DLD1 (cell line): ENCODE data around the gene KRT78.

Source experiments
- in situ Hi-C: cut with HindIII; loops from 2 replicates; pipeline ENCODE4 v1.10.0; 2017; ENCODE audit warnings: low sequenced_read_pairs

Gene KRT78

DNA sequence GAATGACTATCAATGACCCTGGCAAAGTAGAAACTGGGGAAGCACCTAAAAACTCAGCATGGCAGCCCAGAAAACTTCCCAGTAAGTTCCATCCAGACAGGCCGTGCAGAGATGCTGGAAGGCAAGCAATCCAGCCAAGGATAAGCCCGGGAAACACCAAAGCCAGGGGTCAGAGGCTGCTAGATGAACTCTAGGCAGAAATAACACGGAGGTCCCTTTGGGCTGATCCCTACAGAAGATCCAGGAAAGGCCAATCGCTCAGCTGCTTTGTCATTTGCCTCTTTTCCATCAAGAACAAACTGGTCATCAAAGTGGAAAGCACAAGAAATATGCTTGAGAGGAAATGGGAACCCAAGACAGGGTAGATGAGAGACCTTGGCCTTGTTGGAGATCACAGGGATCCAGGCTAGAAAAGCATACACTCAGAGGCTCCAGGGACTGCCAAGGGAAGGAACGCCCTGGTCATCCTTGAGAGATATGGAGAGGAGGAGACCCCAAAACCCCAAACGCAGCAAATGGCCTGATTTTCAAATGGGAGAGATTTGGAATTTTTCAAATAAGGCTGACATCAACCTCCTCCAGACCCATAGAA, 21.2 kb downstream of the KRT78 start:
- in situ Hi-C loops, result no loop called here

GRCh38 chr12:52826611-52827498, 21.9 kb downstream of the KRT78 start:
- in situ Hi-C loops, result no loop called here

- in situ Hi-C loops, result no loop called here
These were observed 22.8 kb downstream of the KRT78 start for GRCh38 chr12:52825961-52826360.

DNA sequence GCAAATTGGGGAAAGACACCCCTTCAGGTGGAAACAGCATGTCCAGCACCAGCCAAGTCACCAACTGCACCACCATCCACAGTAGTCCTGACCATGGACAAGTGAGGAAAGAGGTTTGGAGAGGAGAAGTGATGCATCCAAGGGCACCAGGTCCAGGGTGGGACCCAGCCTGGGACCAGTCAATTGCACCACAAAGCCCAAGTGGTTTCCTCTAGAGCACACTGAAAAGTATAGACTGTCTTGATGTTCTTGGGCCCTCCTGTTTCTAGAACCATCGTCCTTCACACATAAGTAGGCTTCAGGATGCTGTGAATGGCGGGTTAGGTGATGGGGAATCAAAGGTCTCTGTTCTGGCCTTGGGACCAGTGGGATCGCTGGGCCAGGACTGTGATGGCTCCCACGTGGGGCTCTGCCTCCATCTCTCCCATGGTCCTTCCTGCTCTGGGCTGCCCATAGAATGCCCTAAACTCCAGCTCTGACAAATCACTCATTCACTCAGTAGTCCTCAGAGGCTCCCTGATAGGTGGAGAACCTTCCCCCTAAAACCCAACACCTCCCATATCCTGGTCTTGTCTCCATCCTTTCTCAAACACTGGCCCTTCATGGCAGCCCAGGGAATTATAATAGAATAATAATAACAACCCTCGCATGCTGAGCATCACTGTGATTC, 23.9 kb downstream of the KRT78 start:
- in situ Hi-C loops, result no loop called here

DNA sequence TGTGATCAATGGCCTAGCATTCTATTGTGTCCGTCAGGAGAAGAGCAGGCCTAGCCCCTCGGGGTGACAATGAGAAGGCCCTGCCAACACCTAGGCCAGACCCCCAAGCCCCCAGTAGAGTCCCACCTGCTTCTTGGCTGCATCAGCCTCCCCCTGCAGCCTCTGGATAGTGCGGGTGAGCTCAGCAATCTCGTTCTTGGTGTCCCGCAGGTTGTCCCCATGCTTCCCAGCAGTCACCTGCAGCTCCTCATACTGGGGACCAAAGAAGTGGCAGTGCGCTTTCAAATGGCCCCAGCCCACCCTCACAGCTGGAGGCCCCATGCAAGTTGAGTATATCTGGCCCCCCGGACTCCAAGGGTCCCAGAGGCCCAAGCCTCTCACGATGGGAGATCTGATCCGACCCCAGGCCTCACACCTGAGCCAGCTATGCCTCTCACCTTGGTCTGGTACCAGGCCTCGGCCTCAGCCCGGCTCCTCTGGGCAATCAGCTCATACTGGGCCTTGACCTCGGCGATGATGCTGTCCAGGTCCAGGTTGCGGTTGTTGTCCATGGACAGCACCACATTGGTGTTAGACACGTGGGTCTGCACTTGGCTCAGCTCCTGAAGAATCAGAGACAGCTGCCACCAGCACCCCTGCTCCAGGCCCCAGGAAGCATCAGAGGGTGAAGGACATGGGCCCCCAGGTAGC, 24.9 kb downstream of the KRT78 start:
- in situ Hi-C loops, result no loop called here

DNA sequence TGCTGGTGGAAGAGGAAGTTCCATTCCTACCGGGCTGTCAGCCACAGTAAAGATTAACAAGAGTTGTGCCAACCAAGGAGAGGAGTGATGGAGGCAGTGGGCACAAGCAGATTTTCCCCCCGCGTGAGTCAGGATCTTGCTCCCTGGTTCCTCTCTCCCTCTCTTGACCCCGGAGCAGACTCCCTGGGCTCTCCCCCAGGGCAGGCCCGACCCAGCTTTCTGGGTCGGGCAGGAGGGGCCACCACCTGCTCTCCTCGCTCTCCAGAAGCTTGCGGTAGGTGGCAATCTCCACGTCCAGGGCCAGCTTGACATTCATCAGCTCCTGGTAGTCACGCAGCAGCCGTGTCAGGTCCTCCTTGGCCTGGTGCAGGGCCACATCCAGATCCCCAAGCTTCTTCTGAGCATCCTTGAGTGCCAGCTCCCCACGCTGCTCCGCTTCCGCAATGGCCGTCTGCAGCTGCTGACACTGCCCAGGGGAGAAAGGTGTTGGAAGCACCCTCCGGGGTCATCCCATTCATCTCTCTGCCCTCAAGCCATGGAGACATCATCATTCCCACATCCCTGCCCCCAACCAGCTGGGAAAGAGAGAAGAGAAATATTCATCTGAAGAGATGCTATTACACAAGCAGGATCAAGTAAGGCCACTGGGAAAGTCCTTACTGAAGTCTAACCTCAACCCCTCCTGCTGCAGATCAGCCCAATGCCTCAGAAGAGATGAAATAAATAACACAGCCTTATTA, 25.9 kb downstream of the KRT78 start:
- in situ Hi-C loops, result no loop called here

DNA sequence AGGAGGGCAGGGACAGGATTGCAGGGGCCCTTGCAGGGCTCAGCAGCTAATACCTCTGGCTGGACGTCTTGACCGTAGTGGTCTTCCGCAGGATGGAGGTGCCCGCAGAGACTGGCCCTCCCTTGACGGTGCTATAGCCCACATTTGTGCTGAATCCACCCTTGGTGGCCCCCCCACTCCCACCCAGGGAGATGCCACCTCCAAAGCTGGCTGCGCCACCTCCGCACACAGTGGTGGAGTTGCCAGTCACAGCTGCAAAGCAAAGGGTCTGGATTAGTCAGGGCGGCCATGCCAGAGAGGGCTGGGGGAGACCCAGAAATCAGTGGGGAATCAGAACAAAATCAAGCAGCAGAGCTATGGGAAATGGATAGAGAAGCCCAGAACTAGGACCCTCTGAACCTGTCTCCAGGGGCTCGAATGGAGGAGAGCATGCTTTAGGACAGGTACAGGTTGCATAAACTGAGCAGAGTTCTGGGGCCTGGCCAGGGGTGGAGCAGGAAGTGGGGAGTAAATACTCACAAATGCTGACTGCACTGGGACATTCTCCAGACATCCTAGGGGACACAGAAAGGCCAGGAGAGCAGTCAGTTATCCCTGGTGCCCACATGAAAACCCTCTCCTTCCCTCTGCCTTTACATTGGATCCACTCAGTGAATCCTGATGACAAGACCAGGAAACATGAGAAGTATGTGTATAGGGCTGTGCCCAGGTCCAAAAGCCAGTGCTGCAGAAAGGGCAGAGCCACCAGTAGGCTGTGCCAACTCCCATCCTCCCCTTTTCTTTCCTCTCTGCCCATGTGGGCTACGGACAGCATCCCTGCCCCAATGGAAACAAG, 26.8 kb downstream of the KRT78 start:
- in situ Hi-C loops, result no loop called here

- in situ Hi-C loops, result no loop called here
These were observed 27.6 kb downstream of the KRT78 start for GRCh38 chr12:52821071-52821730.

DNA sequence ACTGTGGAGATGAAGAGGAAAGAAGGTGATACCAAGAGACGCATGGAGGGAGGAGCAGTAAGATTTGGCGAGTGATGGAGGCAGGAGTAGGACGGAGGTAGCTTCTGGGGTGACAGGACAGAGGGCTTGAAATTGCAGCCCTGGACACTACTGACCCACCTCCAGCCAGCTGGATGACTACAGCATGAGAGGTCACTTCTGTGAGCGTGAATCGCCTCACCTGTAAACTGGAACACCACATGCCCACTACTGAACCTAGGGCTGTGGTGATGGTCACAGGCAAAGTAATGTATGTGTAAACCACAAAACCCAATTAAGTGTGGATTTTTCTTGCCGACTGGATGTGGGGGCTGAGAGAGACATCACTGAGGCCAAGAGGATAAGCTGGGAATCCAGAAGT, 28.3 kb downstream of the KRT78 start:
- in situ Hi-C loops, result no loop called here

DNA sequence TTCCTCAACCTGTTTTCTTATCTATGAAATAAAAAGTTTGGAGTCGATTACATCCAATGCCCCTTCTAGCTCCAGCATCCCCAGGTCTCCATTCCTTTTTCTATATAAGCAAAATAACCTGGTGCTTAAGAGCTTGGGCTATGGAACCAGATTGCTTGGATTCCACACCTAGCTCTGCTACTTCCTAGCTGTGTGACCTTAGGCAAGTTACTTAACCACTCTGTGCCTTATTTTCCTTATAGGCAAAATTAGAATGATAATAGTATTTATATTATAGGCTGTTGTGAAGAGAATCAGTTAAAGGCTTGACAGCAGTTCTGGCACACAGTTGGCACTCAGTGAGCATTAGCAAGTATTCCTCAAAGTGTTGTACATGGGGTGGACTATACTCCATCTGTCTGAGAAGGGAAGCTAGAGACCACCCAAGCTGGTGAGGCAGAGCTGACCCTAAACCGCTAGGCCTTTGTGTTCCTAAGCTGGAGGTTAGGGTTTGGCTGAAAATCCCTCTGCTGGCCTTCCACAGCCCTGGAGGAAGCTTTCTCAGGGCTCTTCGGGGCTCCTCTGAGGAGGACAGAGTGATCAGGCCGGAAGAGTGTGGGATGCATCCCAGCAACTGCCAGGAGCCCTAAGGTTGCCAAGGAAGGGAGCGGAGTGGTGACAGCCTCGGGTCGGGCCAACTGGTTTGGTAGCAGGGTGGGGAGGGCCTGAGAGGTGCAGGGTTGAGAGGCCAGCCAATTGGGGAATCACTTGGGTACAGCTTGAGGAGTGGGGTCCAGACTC, 28.9 kb downstream of the KRT78 start:
- in situ Hi-C loops, result loop anchor here (10.0 kb wide), 1 partner anchor 115 kb away; the partner anchor contains the start of gene KRT77

- in situ Hi-C loops, result loop anchor here (10.0 kb wide), 1 partner anchor 114 kb away; the partner anchor contains the start of gene KRT77
These were observed 29.8 kb downstream of the KRT78 start for GRCh38 chr12:52818887-52819420.

GRCh38 chr12:52818388-52818787, 30.4 kb downstream of the KRT78 start:
- in situ Hi-C loops, result loop anchor here (10.0 kb wide), 1 partner anchor 114 kb away; the partner anchor contains the start of gene KRT77

DNA sequence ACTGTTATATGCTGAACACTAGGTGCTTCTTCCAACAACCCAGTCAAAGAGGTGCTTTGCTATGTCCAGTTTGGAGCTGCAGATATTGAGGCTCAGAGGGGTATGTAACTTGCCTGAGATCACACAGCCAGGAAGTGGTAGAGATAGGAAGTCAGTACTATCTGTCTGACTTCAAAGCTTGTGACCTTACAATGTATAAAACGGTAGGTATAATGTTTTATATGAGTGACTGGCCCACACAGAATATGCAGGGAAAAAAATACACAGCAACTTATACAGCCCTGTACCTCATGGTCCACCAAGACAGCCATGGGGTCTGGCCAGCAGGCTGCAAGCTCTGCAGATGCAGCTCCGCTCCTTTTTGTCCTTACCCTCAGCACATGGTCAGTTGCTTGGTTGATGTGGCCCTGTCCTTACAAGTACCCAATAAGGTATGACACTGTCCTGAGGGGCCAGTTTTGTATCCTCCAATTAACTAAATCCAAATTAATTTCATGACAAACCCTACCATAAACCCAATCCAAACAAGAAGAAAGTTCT, 31.0 kb downstream of the KRT78 start:
- in situ Hi-C loops, result loop anchor here (10.0 kb wide), 1 partner anchor 113 kb away; the partner anchor contains the start of gene KRT77

GRCh38 chr12:52817003-52817698, 31.6 kb downstream of the KRT78 start:
- in situ Hi-C loops, result loop anchor here (10.0 kb wide), 1 partner anchor 112 kb away; the partner anchor contains the start of gene KRT77

- in situ Hi-C loops, result loop anchor here (10.0 kb wide), 1 partner anchor 111 kb away; the partner anchor contains the start of gene KRT77
These were observed 32.9 kb downstream of the KRT78 start for GRCh38 chr12:52815676-52816588.

GRCh38 chr12:52815161-52815560, 33.6 kb downstream of the KRT78 start:
- in situ Hi-C loops, result loop anchor here (10.0 kb wide), 1 partner anchor 110 kb away; the partner anchor contains the start of gene KRT77
